ENCODE results near the gene GH2.
"Not testable (repeated sequence)": the region's sequence is repeated elsewhere in the genome, so short reads cannot be mapped to it uniquely, and the experiment has no call there.

The GH2 gene

GRCh38 chr17:63910096-63910495 lies 28.4 kb upstream of the GH2 start:
- DNase-seq: no peak

GRCh38 chr17:63909586-63909985 lies 27.8 kb upstream of the GH2 start:
- DNase-seq: not testable (repeated sequence)

GRCh38 chr17:63907161-63907778 lies 25.5 kb upstream of the GH2 start:
- not testable (repeated sequence) for DNase-seq

GRCh38 chr17:63904796-63905195 lies 23.1 kb upstream of the GH2 start:
- not testable (repeated sequence) for DNase-seq

- DNase-seq: not testable (repeated sequence)
These were observed 22.1 kb upstream of the GH2 start for GRCh38 chr17:63903787-63904201.

- DNase-seq: not testable (repeated sequence)
These were observed 20.2 kb upstream of the GH2 start for GRCh38 chr17:63901971-63902370.

GRCh38 chr17:63898899-63899798 lies 17.4 kb upstream of the GH2 start:
- DNase-seq: not testable (repeated sequence)

GRCh38 chr17:63896524-63897354 lies 15.0 kb upstream of the GH2 start, which contains the start of gene CSH1:
TSS of gene CSH1 (minus strand) at chr17:63896574. CDS start at chr17:63896511, 63 bp downstream.
- DNase-seq: not testable (repeated sequence)

GRCh38 chr17:63894821-63895220 lies 13.1 kb upstream of the GH2 start:
- not testable (repeated sequence) for DNase-seq

GRCh38 chr17:63894021-63894420 lies 12.3 kb upstream of the GH2 start:
- not testable (repeated sequence) for DNase-seq

GRCh38 chr17:63892316-63893037 lies 10.7 kb upstream of the GH2 start:
- not testable (repeated sequence) for DNase-seq

- DNase-seq: not testable (repeated sequence)
These were observed 7.5 kb upstream of the GH2 start for GRCh38 chr17:63889026-63889848.

GRCh38 chr17:63885119-63885518 lies 3.4 kb upstream of the GH2 start:
- DNase-seq: not testable (repeated sequence)

GRCh38 chr17:63882626-63883126 lies 932 bp upstream of the GH2 start:
- DNase-seq: not testable (repeated sequence)

GRCh38 chr17:63881337-63881736 lies 407 bp downstream of the GH2 start:
- not testable (repeated sequence) for DNase-seq

- no peak for DNase-seq
These were observed 1.0 kb downstream of the GH2 start for GRCh38 chr17:63880706-63881105.

- not testable (repeated sequence) for DNase-seq
These were observed 3.3 kb downstream of the GH2 start for GRCh38 chr17:63878413-63878812.

- not testable (repeated sequence) for DNase-seq
These were observed 7.1 kb downstream of the GH2 start for GRCh38 chr17:63874693-63875092.

- not testable (repeated sequence) for DNase-seq
These were observed 7.6 kb downstream of the GH2 start for GRCh38 chr17:63874061-63874626.

GRCh38 chr17:63873577-63873976 lies 8.2 kb downstream of the GH2 start, which contains the start of gene CSH2:
TSS of gene CSH2 (minus strand) at chr17:63873677. CDS start at chr17:63873614, 63 bp downstream.
- DNase-seq: not testable (repeated sequence)

Data from femur (tissue), 1 donor.